ENCODE data around the gene SPDYE17.
"Not testable (repeated sequence)": the region's sequence is repeated elsewhere in the genome, so short reads cannot be mapped to it uniquely, and the experiment has no call there.

Gene SPDYE17

GRCh38 chr7:76998764-76999450, 33.3 kb downstream of the SPDYE17 start:
- DNase-seq (ENCODE audit: low read depth) = not testable (repeated sequence)

GRCh38 chr7:76998285-76998589, 33.9 kb downstream of the SPDYE17 start:
- DNase-seq (ENCODE audit: low read depth) = no peak

- DNase-seq (ENCODE audit: low read depth) = no peak
These were observed 34.5 kb downstream of the SPDYE17 start for GRCh38 chr7:76997381-76998284.

- not testable (repeated sequence) for DNase-seq (ENCODE audit: low read depth)
These were observed 35.2 kb downstream of the SPDYE17 start for GRCh38 chr7:76996932-76997331.

GRCh38 chr7:76994286-76994685, 37.9 kb downstream of the SPDYE17 start:
- not testable (repeated sequence) for DNase-seq (ENCODE audit: low read depth)

- DNase-seq (ENCODE audit: low read depth) = not testable (repeated sequence)
These were observed 38.3 kb downstream of the SPDYE17 start for GRCh38 chr7:76993831-76994230.

- not testable (repeated sequence) for DNase-seq (ENCODE audit: low read depth)
These were observed 39.3 kb downstream of the SPDYE17 start for GRCh38 chr7:76992871-76993270.

GRCh38 chr7:76992204-76992603, 40.0 kb downstream of the SPDYE17 start:
- not testable (repeated sequence) for DNase-seq (ENCODE audit: low read depth)

GRCh38 chr7:76990202-76990601, 42.0 kb downstream of the SPDYE17 start:
- not testable (repeated sequence) for DNase-seq (ENCODE audit: low read depth)

- DNase-seq (ENCODE audit: low read depth) = not testable (repeated sequence)
These were observed 46.0 kb downstream of the SPDYE17 start for GRCh38 chr7:76985924-76986717.

GRCh38 chr7:76984784-76985136, 47.4 kb downstream of the SPDYE17 start:
- not testable (repeated sequence) for DNase-seq (ENCODE audit: low read depth)

- not testable (repeated sequence) for DNase-seq (ENCODE audit: low read depth)
These were observed 48.0 kb downstream of the SPDYE17 start for GRCh38 chr7:76983937-76984783.

GRCh38 chr7:76983333-76983732, 48.8 kb downstream of the SPDYE17 start:
- not testable (repeated sequence) for DNase-seq (ENCODE audit: low read depth)

- not testable (repeated sequence) for DNase-seq (ENCODE audit: low read depth)
These were observed 49.7 kb downstream of the SPDYE17 start for GRCh38 chr7:76982501-76982900.

- not testable (repeated sequence) for DNase-seq (ENCODE audit: low read depth)
These were observed 50.8 kb downstream of the SPDYE17 start for GRCh38 chr7:76981187-76981970.

- DNase-seq (ENCODE audit: low read depth) = not testable (repeated sequence)
These were observed 51.6 kb downstream of the SPDYE17 start for GRCh38 chr7:76980576-76980975.

- not testable (repeated sequence) for DNase-seq (ENCODE audit: low read depth)
These were observed 54.3 kb downstream of the SPDYE17 start for GRCh38 chr7:76977761-76978367.

- DNase-seq (ENCODE audit: low read depth) = not testable (repeated sequence)
These were observed 57.2 kb downstream of the SPDYE17 start for GRCh38 chr7:76974793-76975579.

GRCh38 chr7:76974336-76974735, 57.8 kb downstream of the SPDYE17 start:
- DNase-seq (ENCODE audit: low read depth) = not testable (repeated sequence)
